Measurements from ENCODE around the gene WNT4. TPM values are rescaled to one million over a fixed set of nuclear protein-coding genes. Genes with fewer than 3 reads are reported as not detected.

WNT4 gene
- total RNA-seq, 3 donors from 2014 or later: 1.2 to 4.5 (median 2.5) TPM

DNA sequence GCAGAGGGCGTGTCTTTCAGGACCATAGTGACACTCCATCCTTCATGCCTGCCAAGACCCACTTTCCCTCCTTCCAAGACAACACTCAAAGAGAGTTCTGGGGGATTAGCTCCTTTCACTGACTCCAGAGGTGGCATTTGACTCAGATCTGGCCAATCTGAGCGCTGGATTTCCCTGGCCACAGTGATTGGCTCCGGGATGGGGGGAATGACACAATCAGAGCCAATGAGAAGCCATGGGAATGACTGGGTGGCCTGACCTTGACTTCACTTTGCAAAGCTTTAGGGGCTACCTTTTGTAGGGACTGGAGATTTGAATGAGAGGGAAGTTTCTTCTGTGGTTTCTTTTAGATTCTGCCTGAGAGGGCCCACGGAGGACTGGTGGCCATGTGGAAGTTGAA, 26.9 kb upstream of the WNT4 start:
- Histone ChIP-seq H3K9me3 (no peaks in the 10 kb centered on the region), H3K4me3 (no peak overlapping the region), H3K4me1 (ENCODE audit: low read depth) (no peaks in the 10 kb centered on the region), H3K36me3 (ENCODE audit: low read depth) (no peaks in the 10 kb centered on the region)
- ATAC-seq (no peak), DNase-seq (no peak)
- TF ChIP-seq, protein P1, sequence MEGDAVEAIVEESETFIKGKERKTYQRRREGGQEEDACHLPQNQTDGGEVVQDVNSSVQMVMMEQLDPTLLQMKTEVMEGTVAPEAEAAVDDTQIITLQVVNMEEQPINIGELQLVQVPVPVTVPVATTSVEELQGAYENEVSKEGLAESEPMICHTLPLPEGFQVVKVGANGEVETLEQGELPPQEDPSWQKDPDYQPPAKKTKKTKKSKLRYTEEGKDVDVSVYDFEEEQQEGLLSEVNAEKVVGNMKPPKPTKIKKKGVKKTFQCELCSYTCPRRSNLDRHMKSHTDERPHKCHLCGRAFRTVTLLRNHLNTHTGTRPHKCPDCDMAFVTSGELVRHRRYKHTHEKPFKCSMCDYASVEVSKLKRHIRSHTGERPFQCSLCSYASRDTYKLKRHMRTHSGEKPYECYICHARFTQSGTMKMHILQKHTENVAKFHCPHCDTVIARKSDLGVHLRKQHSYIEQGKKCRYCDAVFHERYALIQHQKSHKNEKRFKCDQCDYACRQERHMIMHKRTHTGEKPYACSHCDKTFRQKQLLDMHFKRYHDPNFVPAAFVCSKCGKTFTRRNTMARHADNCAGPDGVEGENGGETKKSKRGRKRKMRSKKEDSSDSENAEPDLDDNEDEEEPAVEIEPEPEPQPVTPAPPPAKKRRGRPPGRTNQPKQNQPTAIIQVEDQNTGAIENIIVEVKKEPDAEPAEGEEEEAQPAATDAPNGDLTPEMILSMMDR (IDR thresholded peaks at IDR 0.05): no peak
- intact Hi-C loops (cut with DNase I, micrococcal nuclease): no loop called here

DNA sequence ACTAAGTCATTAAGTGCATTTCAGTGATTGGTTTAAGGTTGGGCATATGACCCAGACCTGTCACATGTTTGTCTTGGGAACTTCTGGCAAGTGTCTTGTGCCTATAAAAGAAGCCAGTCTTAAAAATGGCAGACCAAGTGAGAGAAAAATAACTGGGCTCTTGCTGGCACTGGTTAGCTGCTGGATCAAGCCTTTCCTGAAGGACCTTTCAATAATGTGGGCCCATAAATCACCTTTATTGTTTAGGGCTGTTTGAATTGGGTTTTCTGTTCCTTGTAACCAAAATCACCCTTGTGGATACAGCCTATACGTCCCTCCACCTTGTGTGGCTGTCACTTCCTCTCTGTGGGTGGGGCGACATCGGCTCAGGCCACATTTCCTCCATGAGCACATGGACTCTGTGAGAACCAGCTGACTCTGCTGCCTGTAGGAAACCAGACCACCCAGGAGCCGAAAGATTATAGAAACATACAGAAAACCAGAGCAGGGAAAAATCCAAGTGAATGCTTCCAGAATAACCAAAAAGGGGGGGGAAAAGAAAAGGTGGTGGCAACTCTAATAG, 25.6 kb upstream of the WNT4 start:
- DNase-seq (no peak), ATAC-seq (peak; percentile 59)
- intact Hi-C loops (cut with DNase I, micrococcal nuclease): no loop called here
- Histone ChIP-seq H3K9me3 (no peaks in the 10 kb centered on the region), H3K4me1 (ENCODE audit: low read depth) (no peaks in the 10 kb centered on the region), H3K4me3 (no peak overlapping the region), H3K36me3 (ENCODE audit: low read depth) (no peaks in the 10 kb centered on the region)
- TF ChIP-seq, protein P1 (IDR thresholded peaks at IDR 0.05): no peak

DNA sequence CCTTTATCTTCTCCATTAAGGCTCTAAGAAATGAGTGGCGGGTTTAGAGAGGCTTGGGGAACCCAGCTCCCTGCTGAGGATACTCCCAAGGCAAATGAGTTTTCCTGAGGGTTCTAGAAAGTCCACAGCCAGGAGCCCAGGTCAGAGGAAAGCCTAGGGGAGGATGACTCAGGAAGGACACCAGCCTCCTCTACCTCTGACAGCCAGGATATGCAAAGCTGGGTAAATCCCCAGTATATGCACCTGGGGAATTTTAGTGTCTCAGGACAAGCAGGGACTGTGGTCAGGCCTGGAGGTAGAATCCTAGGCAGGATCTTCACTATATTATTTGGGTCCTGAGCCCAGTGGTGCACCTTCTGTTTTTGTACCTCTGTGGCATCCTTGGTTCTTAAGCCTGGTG, 23.5 kb upstream of the WNT4 start:
- Histone ChIP-seq H3K9me3 (no peaks in the 10 kb centered on the region), H3K36me3 (ENCODE audit: low read depth) (no peaks in the 10 kb centered on the region), H3K4me1 (ENCODE audit: low read depth) (no peaks in the 10 kb centered on the region), H3K4me3 (no peak overlapping the region)
- intact Hi-C loops (cut with DNase I, micrococcal nuclease): no loop called here
- ATAC-seq: no peak
- no peak for DNase-seq
- TF ChIP-seq, protein P1 (IDR thresholded peaks at IDR 0.05): no peak

DNA sequence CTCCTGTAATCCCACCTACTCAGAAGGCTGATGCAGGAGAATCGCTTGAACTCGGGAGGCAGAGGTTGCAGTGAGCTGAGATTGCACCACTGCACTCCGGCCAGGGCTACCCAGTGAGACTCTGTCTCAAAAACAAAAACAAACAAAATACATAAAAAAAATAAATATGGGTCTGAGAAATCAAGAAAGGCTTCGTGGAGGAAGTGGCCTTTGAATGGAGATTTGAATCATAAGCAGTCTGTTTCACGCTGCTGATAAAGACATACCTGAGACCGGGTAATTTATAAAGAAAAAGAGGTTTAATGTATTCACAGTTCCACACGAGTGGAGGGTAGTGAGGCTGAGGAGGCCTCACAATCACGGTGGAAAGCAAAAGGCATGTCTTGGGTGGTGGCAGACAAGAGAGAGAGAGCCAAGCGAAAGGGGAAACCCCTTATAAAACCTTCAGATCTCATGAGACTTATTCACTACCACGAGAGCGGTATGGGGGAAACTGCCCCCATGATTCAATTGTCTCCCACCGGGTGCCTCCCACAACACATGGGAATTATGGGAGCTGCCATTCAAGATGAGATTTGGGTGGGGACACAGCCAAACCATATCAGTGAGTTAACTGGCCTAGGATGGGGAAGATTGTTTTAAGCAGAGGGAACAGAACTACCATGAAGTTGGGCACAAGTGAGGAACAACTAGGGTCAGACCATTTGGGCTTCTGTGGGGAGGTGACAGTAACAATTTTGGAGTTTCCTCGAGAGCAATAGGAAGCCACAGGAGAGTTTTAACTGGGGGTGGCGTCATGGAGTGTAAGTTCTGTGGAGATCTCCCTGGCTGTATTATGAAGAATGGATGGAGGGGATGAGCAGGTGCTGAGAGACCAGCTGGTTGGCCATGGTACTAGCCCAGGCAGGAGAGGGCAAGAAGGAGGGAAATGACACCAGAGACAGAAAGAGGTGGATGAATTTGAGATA, 22.2 kb upstream of the WNT4 start:
- DNase-seq: no peak
- intact Hi-C loops (cut with DNase I, micrococcal nuclease): no loop called here
- Histone ChIP-seq H3K4me3 (no peak overlapping the region), H3K9me3 (no peaks in the 10 kb centered on the region), H3K36me3 (ENCODE audit: low read depth) (no peaks in the 10 kb centered on the region), H3K4me1 (ENCODE audit: low read depth) (no peaks in the 10 kb centered on the region)
- TF ChIP-seq, protein P1 (IDR thresholded peaks at IDR 0.05): no peak
- no peak for ATAC-seq

DNA sequence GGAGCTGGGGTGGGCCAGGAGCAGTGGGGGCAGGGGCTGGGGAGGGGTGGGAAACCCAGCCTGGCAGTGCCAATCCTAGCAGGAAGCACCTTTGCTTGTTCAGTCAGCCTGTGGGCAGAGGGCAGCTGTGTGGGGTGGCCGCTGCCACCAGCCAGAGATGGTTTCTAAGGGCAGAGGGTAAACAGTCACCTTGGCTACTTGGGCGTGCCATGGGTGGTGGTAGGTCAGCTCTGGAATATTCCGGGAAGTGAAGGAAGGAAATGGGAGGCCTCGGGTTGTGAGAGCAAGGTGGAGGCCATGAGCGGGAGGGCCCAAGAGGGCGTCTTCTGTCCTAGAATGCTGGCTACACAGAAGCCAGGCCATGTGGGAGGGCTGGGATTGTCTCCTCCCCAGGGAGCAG, 20.7 kb upstream of the WNT4 start:
- TF ChIP-seq, protein P1 (IDR thresholded peaks at IDR 0.05): no peak
- H3K36me3 ChIP-seq (ENCODE audit: low read depth): no peaks in the 10 kb centered on the region
- ATAC-seq (peak; percentile 91), DNase-seq (peak in 2 of 3 donors; percentile 48 to 51)
- no peaks in the 10 kb centered on the region for H3K9me3 ChIP-seq
- intact Hi-C loops (cut with DNase I, micrococcal nuclease): no loop called here
- H3K4me1 ChIP-seq (ENCODE audit: low read depth): no peaks in the 10 kb centered on the region
- H3K4me3 ChIP-seq: no peak overlapping the region

Measured in mucosa of descending colon (tissue), 3 donors.